Purkinje cell (primary cell): ENCODE data around the gene TRIM39. TPM values are rescaled to one million over a fixed set of nuclear protein-coding genes. Genes with fewer than 3 reads are reported as not detected.

ENCODE experiments used
- polyA plus RNA-seq: library from polyadenylated mRNA; unstranded; fragments of >200 nt; fragmentation: Nextera tagmentation; gene quantifications from 2 replicates; pipeline ENCODE4 v1.2.1, GENCODE V29; 2014

The TRIM39 gene
- 1.7 and 2.1 TPM in 2 replicates for polyA plus RNA-seq

GRCh38 chr6:30326526-30327231 is at the start of gene TRIM39:
TRIM39 (plus strand) TSS chr6:30326927; CDS start chr6:30329318, 2,391 bp downstream.

GRCh38 chr6:30344868-30345671 is 18.3 kb downstream of the TRIM39 start, which contains the start of gene RPP21:
RPP21 (plus strand) TSS chr6:30345156; CDS start chr6:30345172, 16 bp downstream.

Other genes starting within 250 kb of the TRIM39 start
- gene TRIM31, start 213.8 kb upstream of the TRIM39 start, polyA plus RNA-seq = not detected in 2 replicates
- not detected in 2 replicates for gene TRIM40, start 190.8 kb upstream of the TRIM39 start, polyA plus RNA-seq
- not detected in 2 replicates for gene TRIM10, start 165.7 kb upstream of the TRIM39 start, polyA plus RNA-seq
- gene TRIM15, start 163.4 kb upstream of the TRIM39 start, polyA plus RNA-seq = not detected in 2 replicates
- 3.3 and 7.5 TPM in 2 replicates for gene TRIM26, start 113.5 kb upstream of the TRIM39 start, polyA plus RNA-seq
- 76.2 and 114 TPM in 2 replicates for gene RPP21, start 18.2 kb downstream of the TRIM39 start, polyA plus RNA-seq
- 1.2 and 1.7 TPM in 2 replicates for gene HLA-E, start 162.6 kb downstream of the TRIM39 start, polyA plus RNA-seq
- 7.4 and 8.5 TPM in 2 replicates for gene GNL1, start 229.6 kb downstream of the TRIM39 start, polyA plus RNA-seq
- gene PRR3, start 230.4 kb downstream of the TRIM39 start, polyA plus RNA-seq = 5.1 and 9.6 TPM in 2 replicates
- gene ABCF1, start 244.5 kb downstream of the TRIM39 start, polyA plus RNA-seq = 82.3 and 83.9 TPM in 2 replicates